Measurements from ENCODE around the gene GABPB2.

Gene GABPB2

DNA sequence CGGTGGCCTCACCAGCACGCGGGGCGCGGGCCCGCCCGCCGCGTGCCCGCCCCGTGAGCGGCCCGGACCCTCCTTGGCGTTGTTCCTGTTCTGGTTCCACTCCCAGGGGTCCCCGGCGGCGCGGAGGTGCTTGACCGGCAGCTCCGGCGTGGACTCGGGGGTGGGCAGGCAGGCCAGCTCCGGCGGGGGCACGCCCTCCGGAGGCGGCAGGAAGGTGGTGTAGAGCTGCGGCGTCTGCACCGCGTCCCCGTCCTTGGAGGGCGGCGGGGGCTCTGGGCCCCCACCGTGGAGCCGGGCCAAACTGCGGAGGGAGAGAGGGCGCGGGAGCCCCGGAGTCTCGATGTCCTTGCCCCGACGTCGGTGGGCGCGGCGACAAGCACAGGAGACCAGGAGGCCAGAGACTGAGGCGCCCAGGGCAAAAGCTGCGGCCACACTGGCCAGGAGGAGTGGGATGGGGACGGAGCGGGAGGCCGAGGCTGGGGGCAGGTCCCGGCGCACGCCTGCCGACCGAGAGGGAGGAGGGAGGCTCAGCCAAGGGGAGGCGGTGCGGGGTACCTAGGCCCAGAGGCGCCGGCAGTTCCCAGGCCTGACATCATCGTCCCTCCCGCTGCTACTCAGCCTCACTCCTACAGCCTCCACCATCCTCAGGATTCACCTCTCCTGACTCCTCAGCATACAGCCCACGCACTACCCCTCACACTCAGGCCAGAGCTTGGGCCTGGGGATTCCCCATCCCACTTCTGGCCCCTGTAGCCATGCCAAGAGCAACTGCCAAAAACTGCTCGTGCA lies 62.7 kb downstream of the GABPB2 start:
- no peak for DNase-seq

DNA sequence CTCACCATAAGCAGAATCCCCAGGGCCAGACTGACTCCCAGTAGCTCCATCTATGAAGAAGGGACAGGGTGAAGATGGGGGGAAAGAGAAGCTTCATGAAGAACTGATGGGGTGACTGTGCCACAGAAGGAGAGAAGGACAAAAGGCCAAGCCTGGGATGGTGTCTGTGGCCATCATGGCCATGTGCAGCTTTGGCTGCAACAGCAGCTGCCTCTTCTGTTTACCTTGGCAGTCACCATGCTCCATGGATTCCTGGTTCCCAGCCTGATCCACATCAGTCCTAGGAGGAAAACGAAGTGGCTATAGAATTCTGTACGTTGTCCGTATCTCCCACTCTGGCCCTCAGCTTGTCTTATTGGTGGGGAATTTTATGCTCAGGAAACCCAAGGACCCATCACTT lies 63.8 kb downstream of the GABPB2 start:
- DNase-seq: no peak

DNA sequence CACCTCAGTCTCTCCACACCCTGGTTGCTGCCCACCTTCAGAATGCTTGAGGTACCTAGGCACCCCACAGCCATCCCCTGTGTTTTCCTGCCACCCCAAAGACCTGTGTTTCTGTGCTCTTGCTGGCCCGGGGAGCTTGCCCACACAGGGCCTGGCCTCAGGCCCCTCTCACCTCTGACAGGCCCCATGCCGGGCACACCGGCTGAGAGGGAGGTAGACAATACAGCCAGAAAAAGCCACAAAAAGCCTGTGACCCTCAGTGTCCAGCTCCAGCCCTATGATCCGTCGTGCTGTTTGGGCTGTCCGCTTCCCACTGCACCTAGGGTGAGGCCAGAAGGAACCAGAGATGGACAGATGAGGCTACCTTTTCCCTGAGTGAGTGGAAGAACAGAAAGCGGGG lies 64.4 kb downstream of the GABPB2 start:
- DNase-seq: no peak

DNA sequence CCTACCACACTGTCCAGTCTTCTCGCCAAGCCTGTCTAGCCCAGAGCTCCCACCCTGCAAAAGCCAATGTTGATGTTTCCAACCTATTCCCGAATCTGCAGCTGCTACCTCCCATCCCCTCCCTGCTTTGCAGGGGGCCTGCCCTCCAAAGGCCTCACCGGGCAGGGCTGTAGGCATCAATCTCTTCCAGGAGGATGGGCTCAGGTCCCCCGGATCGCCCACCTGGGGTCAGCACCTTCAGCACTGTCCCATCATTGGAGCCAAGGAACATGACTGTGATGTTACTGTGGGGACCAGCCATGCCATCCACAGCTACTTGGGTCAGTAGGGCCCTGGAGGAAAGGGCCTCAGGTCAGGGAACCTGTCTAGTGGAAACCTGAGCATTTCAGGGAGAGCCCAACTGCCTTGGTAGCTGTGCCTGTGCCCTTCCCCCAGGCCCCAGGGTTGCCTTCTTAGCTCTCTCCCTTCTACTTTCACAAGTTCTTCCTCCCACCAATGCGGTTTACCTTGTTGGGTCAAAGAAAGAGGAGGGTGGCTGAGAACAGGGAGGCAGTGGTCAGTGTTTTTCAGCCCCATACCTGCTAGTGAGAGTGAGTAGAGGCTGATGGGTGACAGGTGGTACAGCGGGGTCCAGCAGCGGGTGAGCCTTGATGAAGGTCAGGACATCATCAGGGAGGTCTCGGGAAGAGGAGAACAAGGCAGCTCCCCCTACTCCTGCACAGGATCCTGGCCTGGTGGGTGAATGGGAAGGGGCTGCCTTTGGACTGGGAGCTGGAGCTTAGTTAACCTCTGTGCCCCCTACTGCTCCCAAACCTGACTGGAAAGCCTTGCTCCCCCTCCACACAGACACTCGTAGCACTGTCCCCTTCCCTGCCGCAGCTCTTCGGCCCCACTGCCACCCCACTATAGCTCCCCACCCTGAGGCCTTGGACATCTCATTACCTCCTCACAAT lies 65.1 kb downstream of the GABPB2 start:
- no peak for DNase-seq

DNA sequence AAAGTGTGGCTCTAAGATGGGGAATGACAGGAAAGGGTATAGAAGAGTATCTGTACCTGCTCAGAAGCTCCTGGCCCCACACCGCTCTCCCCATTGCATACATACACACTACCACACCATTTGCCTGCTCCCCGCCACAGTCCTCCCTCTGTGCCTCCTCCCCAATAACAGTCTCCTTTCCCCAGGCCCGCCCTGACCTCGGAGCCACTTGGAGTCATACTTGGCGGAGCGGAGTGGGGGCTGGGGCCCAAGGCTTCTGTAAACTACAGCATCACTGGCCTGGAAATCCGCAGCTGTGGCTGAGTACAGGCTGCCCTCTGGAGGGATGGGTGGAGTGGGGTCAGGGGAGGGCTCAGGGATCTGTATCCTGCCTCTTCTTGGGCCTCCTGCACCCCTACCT lies 67.2 kb downstream of the GABPB2 start:
- no peak for DNase-seq

DNA sequence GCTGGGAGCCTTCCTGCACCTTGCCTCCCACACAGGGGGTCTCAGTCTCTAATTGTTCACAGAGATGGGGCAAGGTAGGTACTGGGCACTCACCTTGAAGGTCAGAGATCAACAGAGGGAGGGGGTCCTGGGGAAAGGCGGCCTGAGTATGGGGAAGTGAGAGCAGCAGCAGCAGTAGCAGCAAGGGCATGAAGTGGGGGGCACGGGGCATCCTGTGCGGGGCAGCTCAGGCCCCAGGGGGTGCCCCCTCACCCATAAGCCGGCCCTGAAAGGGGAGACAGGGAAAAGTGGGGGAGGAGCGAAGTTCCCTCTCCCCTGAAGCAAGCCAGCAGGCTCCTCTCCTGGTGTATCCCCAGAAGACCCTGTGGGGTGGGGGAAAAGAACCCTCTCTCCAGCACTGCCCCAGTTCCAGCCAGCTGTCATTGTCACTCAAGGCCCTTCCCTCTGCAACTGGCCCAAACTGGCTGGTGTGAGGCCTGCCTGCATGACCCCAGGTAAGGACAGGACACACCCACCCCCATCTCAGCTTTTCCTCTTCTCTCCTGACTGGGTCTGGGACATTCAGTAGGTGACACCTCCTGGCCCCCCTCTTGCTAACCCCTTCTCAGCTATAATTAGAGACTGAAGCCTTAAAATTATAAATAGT lies 72.0 kb downstream of the GABPB2 start:
- DNase-seq: no peak

DNA sequence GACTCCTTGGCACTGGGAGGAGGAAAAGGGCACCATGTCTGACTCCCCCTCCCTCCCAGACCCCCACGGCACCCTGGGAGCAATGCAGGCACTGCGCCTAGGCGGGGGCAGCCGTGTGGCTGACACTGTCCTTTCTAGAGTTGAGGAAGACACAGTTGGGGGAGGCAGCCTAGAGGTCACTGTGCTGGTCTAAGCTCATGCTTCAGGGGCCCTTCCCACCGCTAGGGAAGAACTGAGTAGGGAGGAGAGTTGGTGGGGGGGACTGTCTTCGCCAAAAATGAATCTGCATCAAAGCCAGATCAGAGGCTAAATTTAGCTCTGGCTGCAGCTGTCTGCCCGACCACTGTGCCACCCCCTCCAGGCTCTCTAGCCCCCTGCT lies 72.5 kb downstream of the GABPB2 start:
- no peak for DNase-seq

DNA sequence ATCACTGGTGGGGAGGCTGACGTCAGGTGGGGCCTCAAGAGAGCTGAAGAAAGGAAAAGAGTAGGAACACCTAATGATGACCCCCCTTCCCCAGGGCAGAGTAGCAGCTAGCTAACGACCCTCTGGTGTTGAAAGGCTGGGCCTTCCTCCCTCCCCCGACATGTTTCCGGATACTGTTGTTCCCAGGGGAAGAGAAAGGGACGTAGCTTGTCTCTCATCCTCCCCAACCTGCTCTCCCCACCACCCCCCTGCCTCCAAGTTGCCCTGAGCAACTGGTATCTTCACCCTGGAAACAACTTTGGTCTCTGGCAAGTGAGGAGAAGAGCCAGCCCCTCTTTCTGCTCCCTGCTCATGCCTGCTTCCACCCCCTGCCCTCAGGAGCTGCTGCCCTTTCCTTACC lies 73.4 kb downstream of the GABPB2 start:
- no peak for DNase-seq

DNA sequence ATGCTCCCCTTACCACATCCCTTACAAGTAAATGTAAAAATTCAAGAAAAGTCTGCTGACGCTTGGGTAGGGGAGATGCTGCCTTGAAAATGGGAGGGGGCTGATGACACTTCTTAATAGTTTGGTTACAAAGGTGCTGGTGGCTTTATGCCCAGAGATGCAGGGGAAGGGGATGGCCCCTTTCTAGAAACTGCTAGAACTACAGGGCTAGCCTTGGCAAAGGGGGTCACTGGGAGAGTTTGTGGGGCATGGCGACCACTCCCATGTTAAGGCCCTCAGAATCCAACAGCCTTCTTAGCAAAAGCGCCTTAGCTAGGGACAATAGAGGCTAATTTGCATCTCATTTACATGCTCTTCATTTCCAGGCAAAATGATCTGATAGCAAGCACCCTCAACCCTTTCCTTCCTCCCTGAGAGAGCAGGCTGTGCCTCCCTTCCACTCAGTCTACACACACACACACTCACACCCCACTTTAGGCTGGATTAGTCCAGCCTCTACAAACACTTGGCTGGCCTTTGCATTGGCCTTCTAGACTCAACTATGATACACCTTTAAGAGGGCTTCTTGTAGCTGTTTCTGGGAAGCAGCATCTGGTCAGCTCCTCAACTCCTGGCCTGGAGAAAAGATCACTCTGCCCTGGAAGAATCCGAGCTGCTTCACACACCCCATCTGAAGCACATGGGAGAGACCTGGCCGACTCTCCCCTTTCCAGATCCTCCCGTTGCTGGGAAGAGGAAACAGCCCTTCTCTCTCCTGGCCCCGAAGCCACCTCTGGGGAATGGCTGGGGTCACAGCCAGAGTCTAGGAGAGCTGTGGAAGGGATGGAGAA lies 74.1 kb downstream of the GABPB2 start:
- no peak for DNase-seq

DNA sequence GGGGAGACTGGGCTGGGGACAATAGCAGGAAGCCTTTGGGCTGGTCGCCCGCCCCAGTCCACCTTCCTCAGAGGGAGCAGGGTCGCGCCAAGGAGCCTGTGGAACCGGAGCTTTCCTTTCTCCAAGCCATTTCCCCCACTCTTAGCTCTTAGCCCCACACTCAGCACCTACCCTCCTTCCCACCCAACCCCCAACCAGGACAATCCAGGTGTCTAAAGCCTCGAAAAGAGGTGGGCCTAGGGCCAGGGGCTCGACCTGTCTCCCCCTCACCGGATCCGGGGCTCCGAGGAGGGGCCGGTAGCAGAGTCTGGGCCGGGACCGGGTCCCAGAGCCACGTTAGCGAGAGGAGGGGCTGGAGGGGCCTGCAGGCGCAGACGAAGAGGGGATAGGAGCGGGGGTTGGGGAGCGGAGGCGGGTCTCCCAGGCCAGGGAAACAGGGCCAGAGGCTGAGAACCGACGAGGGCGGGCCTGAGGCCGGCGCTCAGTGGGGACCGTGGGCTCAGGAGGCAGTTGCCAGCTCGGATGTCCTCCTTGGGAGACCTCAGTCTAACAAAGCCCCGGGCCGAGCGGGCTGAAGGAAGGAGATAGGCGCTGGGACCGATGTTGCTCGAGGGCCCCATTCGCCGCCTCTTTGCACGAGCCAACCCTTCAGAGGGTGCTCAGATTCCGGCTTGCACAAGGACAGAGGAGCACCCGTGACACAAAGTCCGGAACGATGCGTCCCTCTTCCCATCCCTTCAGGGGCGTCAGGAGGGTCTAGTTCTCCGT lies 74.9 kb downstream of the GABPB2 start:
- DNase-seq: peak; percentile 69

DNA sequence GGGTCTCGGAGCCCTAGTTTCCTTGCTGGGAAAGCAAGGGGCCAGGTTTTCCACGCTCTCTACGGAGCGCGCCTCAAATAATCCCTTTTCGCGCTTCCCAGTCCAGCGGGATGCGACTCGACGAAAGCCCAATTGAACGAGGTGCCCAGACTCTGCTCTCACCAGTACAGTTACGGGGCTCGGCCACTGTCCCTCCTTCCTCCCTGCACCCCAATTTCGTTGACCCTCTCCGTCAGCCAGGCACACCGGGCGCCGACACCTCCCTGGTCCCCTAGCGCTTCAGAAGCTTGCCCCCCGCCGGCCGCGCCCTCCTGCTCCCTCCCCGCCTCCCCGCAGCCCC lies 75.5 kb downstream of the GABPB2 start:
- DNase-seq: no peak

DNA sequence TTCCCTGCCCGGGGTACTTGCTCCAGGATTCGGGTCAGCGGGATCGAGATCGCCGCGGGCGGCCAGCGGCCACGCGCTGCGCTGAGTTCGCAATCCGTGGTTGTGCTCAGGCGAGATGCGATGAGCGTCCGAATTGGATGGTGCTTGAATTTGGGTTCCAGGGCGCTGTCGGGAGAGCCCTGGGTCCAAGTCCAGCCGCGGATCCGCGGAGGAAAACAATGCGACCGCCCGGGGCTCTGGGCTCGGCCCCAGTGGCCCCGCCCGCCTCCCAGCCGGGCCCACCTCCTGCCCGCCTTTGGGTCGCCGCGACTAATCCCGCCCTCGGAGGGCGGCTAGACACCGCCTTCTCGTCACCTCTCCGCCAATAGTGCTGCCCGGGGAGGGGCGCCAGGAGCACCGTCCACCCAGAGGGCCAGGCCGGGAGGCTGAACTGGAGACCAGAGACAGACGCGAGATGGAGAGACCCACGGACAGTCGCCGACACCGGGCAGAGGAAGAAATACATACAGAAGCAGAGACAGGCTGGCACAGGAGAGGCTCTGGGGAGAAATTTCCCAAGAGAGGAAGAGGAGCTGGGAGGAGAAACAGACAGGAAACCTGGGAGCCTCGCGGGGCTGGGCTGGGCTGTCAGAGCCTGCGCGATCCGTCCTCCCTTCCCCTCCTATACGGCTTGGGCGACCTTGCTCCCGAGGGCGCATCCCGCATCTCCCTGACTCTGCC lies 76.0 kb downstream of the GABPB2 start, which contains the start of gene SEMA6C:
SEMA6C (minus strand) TSS at position 220 of the 720 bp plus-strand sequence. CDS start 4,010 bp downstream, outside the sequence.
- peak; percentile 92 for DNase-seq

DNA sequence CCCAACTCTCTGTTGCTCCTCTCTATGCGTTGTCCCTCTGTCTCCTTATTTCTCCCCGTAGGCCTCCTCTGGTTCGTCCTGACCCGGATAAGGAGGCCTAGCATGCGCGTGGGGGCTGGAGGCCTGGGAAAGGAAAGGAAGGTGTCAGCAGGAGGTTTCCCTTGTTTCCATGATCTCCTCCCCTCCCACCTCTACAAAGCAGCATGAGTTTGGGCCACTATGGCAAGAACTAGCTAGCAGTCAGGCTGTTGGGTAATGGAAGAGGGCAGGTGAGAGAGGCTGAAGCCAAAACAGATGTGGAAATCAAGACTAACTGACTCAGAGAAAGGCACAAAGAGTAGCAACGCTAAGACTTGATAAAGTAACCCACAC lies 76.6 kb downstream of the GABPB2 start:
- DNase-seq: no peak

DNA sequence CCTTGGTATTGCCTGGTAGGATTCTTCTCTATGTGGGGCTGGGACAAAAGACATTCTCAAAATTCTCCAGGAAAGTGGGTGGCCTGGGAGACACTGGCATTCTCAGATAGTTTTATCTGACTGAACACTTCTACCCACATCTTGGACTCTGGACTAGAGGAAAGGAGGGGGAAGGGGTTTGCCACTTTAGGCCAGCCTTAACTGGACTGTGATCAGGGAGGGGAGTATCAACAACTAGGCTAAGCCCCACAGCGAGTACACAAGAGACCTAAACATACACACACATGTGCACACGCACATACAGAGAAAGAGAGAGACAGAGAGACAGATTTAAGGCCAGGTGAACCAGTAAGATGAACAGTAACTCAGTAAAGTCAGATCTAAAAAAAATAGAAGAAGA lies 77.1 kb downstream of the GABPB2 start:
- no peak for DNase-seq

DNA sequence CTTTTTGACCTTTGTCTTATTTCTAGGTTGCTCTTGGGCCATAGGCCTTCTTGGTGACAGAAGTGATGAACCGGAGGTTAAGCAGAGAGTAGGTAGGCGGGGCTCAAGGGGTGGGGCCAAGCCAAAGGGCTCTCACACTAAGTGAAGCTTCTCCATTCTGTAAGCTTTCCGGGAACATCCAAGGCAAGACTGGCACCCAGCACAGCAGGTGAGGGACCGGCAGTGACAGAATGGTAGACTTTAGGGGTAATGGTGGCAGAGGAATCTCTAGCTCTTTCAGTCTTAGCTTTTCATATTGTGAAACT lies 85.9 kb downstream of the GABPB2 start, which contains the start of gene TNFAIP8L2:
TNFAIP8L2 (plus strand) TSS at position 135 of the 305 bp plus-strand sequence. CDS start 2,049 bp downstream, outside the sequence.
- peak; percentile 86 for DNase-seq

DNA sequence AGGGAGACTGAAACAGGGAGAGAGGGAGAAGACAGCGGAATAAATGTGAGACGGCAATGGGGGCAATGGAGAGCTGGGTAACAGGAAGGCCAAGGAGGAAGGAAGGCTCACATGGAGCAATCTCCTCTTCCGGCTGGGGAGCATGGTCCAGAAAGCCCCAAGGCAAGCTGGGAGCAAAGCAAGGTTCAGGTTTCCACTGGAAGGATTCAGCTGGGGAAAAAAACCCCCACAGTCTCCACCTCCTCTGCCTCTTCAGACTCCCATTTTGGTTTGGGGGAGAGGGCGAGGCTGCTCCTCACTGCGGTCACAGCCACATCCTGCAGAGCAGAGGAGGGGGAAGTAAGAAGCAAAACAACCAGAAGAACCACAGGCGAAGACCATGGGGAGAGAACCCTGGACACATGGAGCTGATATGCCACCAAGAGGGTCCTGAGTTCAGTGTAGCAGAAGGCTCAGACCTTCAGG lies 86.5 kb downstream of the GABPB2 start:
- DNase-seq: peak; percentile 78

DNA sequence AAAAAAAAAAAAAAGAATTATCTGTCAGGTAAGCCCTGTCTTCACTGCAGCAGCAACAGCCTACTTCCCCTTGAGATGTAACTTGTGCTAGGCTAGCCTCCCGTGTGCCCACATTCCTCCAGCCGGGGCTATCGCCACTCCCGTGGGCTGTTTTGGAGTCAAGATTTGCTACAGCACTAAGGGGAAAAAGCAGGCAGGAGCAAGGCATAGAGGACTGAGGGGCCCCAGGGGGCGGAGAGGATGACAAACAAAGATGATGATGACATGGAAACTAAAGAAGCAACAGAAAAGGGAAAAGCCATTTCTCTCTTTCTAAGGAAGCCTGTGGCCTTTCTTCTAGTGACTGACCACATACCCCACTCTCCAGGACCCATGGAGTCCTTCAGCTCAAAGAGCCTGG lies 87.8 kb downstream of the GABPB2 start:
- DNase-seq: peak; percentile 81

DNA sequence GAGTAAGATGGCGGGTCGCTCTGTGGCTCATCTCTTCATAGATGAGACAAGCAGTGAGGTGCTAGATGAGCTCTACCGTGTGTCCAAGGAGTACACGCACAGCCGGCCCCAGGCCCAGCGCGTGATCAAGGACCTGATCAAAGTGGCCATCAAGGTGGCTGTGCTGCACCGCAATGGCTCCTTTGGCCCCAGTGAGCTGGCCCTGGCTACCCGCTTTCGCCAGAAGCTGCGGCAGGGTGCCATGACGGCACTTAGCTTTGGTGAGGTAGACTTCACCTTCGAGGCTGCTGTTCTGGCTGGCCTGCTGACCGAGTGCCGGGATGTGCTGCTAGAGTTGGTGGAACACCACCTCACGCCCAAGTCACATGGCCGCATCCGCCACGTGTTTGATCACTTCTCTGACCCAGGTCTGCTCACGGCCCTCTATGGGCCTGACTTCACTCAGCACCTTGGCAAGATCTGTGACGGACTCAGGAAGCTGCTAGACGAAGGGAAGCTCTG lies 88.2 kb downstream of the GABPB2 start:
- peak; percentile 72 for DNase-seq

DNA sequence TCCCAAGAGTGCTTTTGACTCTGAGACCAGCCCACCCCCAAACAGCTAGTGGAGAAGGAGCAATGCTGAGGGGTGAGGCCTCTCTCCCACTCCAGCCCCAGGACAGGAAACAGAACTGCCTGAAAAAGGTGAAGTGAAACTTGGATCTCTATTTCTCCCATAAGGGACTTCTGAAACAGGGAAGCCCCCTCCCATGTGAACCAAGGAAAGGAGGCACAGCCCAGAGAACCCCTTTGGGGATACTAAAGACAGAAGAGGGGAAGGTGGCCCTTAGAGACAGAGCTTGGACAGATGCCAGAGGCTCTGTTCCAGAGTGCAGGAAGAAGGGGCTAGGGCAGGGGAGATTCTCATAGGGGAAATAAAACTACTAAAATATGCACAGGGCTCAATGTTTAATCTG lies 88.8 kb downstream of the GABPB2 start:
- DNase-seq: no peak

DNA sequence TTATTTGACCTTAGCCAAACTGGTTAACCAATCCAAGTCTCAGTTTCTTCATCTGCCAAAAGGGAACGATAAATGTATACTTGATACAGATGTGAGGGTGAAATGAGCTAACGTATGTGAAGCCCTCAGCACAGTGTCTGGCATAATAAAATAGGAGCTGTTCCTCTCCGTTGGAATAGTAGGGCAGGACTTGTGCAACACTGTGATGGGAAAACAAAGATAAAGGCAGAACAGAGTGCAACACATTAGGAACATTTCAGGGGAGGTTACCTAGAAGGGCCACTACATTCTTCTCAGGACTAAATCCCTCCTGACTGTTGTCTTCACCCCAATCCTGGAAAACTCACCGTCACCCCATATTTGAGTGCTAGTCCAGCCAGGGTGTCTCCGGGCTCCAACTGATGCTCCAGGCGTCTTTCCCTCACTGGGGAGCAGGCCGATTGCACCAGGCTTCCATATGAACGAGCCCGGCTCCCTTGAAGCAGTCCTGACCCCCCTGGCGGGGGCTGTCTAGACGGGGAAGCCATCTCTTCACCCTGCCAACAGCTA lies 94.2 kb downstream of the GABPB2 start:
- DNase-seq: no peak
